GM12892 (cell line): ENCODE data around the gene OTOS.

Experiments used
- POLR2A ChIP-seq: IDR thresholded peaks from 2 replicates; pipeline ENCODE4 v1.6.1; 2011; ENCODE audit warnings: low read depth, low read length, control low read depth
- POLR2AphosphoS5 ChIP-seq: IDR thresholded peaks from 2 replicates; pipeline ENCODE4 v1.6.1; 2011; ENCODE audit warnings: low read depth, low read length, control low read depth
- TAF1 ChIP-seq: IDR thresholded peaks from 2 replicates; pipeline ENCODE4 v1.6.1; 2011; ENCODE audit warnings: low read depth, mild to moderate bottlenecking, control low read depth, low read length, borderline replicate concordance

- TF ChIP-seq POLR2A (no peak), POLR2AphosphoS5 (no peak), TAF1 (no peak)
Observed at GRCh38 chr2:240121675-240122074, 18.8 kb downstream of the OTOS start.
